ENCODE results near the gene SNN. TPM values are rescaled to one million over a fixed set of nuclear protein-coding genes. Genes with fewer than 3 reads are reported as not detected.

SNN gene
- total and polyA plus RNA-seq, 10 donors = 22.3 to 59.5 (median 48.7) TPM

- Histone ChIP-seq H3K27ac (peak overlapping the region in 1 of 8 donors; percentile 8), H3K27me3 (replicated peaks in 1 of 7) (no peaks in the 10 kb centered on the region), H3K9me3 (no peaks in the 10 kb centered on the region), H3K4me1 (peaks cover 0 to 54% (median 4%) of the 10 kb centered on the region in 6 donors), H3K4me3 (no peak overlapping the region), H3K36me3 (peaks cover 0 to 100% (median 58%) of the 10 kb centered on the region in 6 donors)
- 54 to 80% (median 67%) methylated on average over 3 of the region's 3 CpGs for WGBS, 5 donors
- intact Hi-C loops (cut with DNase I; ENCODE audit: low total_unique reads) = no loop called here
- TF ChIP-seq CTCF (IDR thresholded peaks at IDR 0.05 in 8 of 11, conservative IDR thresholded peaks at IDR 0.05 in 3 of 11) = no peak
- DNase-seq = no peak
Measured at GRCh38 chr16:11722468-11722808, 54.2 kb downstream of the SNN start.

DNA sequence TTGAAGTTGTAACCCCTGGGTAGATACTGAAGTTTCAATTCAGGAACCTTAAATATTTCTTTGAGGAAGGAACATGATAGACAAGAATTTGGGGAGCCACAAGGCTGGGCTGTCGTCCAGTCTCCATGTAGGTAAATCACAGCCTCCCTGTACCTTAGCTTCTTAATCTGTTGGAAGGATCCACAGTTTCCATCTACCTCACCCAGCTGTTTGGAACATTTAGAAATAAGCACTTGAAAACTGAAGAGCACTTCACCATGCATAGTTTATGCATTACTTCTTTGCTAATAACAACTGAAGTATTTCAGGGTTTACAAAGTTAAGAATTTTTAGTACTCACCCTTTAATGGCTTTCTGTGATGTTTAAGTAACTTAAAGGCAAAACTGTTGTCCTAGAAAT lies 57.2 kb downstream of the SNN start:
- intact Hi-C loops (cut with DNase I; ENCODE audit: low total_unique reads) = no loop called here

GRCh38 chr16:11726008-11726407 lies 57.8 kb downstream of the SNN start:
- Histone ChIP-seq H3K27me3 (replicated peaks in 1 of 7) (no peaks in the 10 kb centered on the region), H3K4me3 (no peak overlapping the region), H3K27ac (no peak overlapping the region), H3K36me3 (peaks cover 0 to 99% (median 69%) of the 10 kb centered on the region in 6 donors), H3K9me3 (no peaks in the 10 kb centered on the region), H3K4me1 (peaks cover 0 to 69% (median 11%) of the 10 kb centered on the region in 6 donors)
- TF ChIP-seq POLR2AphosphoS5 (IDR thresholded peaks at IDR 0.05) = no peak
- no peak for TF ChIP-seq POLR2A (IDR thresholded peaks at IDR 0.05)
- TF ChIP-seq CTCF (IDR thresholded peaks at IDR 0.05 in 8 of 11, conservative IDR thresholded peaks at IDR 0.05 in 3 of 11) = no peak
- DNase-seq = no peak
- intact Hi-C loops (cut with DNase I; ENCODE audit: low total_unique reads) = no loop called here
- WGBS, 5 donors = 86 to 99% (median 96%) methylated on average over 8 of the region's 8 CpGs

More for the DNA sequence above, 57.2 kb downstream of the SNN start:
- no peak for TF ChIP-seq POLR2A (IDR thresholded peaks at IDR 0.05)
- TF ChIP-seq CTCF (IDR thresholded peaks at IDR 0.05 in 8 of 11, conservative IDR thresholded peaks at IDR 0.05 in 3 of 11) = no peak
- no peak for TF ChIP-seq POLR2AphosphoS5 (IDR thresholded peaks at IDR 0.05)
- peaks cover 0 to 64% (median 11%) of the 10 kb centered on the region in 6 donors for H3K4me1 ChIP-seq
- DNase-seq = no peak
- H3K27ac ChIP-seq = no peak overlapping the region
- peaks cover 0 to 99% (median 70%) of the 10 kb centered on the region in 6 donors for H3K36me3 ChIP-seq
- 62 to 86% (median 77%) methylated on average over 1 of the region's 1 CpG for whole genome bisulfite sequencing, 5 donors
- no peak overlapping the region for H3K4me3 ChIP-seq
- no peaks in the 10 kb centered on the region for H3K9me3 ChIP-seq
- H3K27me3 ChIP-seq (replicated peaks in 1 of 7) = no peaks in the 10 kb centered on the region

GRCh38 chr16:11727796-11728543 lies 59.7 kb downstream of the SNN start:
- H3K4me1 ChIP-seq = peaks cover 0 to 74% (median 11%) of the 10 kb centered on the region in 6 donors
- H3K27me3 ChIP-seq (replicated peaks in 1 of 7) = no peaks in the 10 kb centered on the region
- no peak for TF ChIP-seq POLR2AphosphoS5 (IDR thresholded peaks at IDR 0.05)
- no peak for TF ChIP-seq CTCF (IDR thresholded peaks at IDR 0.05 in 8 of 11, conservative IDR thresholded peaks at IDR 0.05 in 3 of 11)
- no peak for TF ChIP-seq POLR2A (IDR thresholded peaks at IDR 0.05)
- no peak overlapping the region for H3K4me3 ChIP-seq
- H3K36me3 ChIP-seq = peaks cover 0 to 99% (median 71%) of the 10 kb centered on the region in 6 donors
- intact Hi-C loops (cut with DNase I; ENCODE audit: low total_unique reads) = no loop called here
- peak overlapping the region in 4 of 8 donors; percentile 25 to 72 (median 48) for H3K27ac ChIP-seq
- 30 to 71% (median 56%) methylated on average over 4 of the region's 4 CpGs for WGBS, 5 donors
- H3K9me3 ChIP-seq = no peaks in the 10 kb centered on the region
- DNase-seq = no peak
